Neural crest cell (in vitro differentiated cells): Measurements from ENCODE around the gene APPBP2. TPM values are rescaled to one million over a fixed set of nuclear protein-coding genes. Genes with fewer than 3 reads are reported as not detected.

ENCODE experiments used
- DNase-seq: peaks from one replicate; pipeline ENCODE4 v3.0.0; 2021; ENCODE audit warnings: low read depth, mixed read lengths, low spot score
- H3K27ac Mint-ChIP-seq: one replicate; pipeline ENCODE4 v1.8.0; 2021; ENCODE audit warnings: mild to moderate bottlenecking, mixed read lengths; ENCODE audit not compliant: unreplicated experiment
- H3K27me3 Mint-ChIP-seq: 2 replicates; pipeline ENCODE4 v1.8.0; 2021; ENCODE audit warnings: low read depth, mild to moderate bottlenecking, mixed read lengths
- H3K36me3 Mint-ChIP-seq: 2 replicates; pipeline ENCODE4 v1.8.0; 2021; ENCODE audit warnings: low read depth, mild to moderate bottlenecking, mixed read lengths
- H3K4me1 Mint-ChIP-seq: 2 replicates; pipeline ENCODE4 v1.8.0; 2021; ENCODE audit warnings: mixed read lengths
- H3K4me3 Mint-ChIP-seq: one replicate; pipeline ENCODE4 v1.8.0; 2021; ENCODE audit warnings: mild to moderate bottlenecking, mixed read lengths
- H3K9me3 Mint-ChIP-seq: 2 replicates; pipeline ENCODE4 v1.8.0; 2021; ENCODE audit warnings: mixed read lengths
- CTCF ChIP-seq: fragments of 200-600 bp; sonication (generic); conservative IDR thresholded peaks from 2 replicates; pipeline ENCODE4 v1.5.0; 2021; ENCODE audit warnings: antibody characterized with exemption, mild to moderate bottlenecking
- total RNA-seq: library from RNA; stranded (reverse); gene quantifications from 2 replicates; pipeline ENCODE4 v1.2.1, GENCODE V29; 2021

The APPBP2 gene
- total RNA-seq, 1 donor from 2014 or later, result 59.2 TPM

- no peaks in the 10 kb centered on the region for H3K4me1 Mint-ChIP-seq
- H3K4me3 Mint-ChIP-seq, result no peak overlapping the region
- peaks cover 6% of the 10 kb centered on the region for H3K9me3 Mint-ChIP-seq
- no peaks in the 10 kb centered on the region for H3K27me3 Mint-ChIP-seq
- peaks cover 12% of the 10 kb centered on the region for H3K36me3 Mint-ChIP-seq
- no peak overlapping the region for H3K27ac Mint-ChIP-seq
- DNase-seq, result no peak
- no peak for TF ChIP-seq CTCF
Measured at GRCh38 chr17:60562421-60562820, 36.4 kb upstream of the APPBP2 start.

GRCh38 chr17:60560860-60561257 is 34.8 kb upstream of the APPBP2 start:
- TF ChIP-seq CTCF, result no peak
- H3K4me3 Mint-ChIP-seq, result no peak overlapping the region
- H3K27ac Mint-ChIP-seq, result no peak overlapping the region
- no peak for DNase-seq
- H3K4me1 Mint-ChIP-seq, result no peaks in the 10 kb centered on the region
- H3K9me3 Mint-ChIP-seq, result peaks cover 8% of the 10 kb centered on the region
- peaks cover 18% of the 10 kb centered on the region for H3K36me3 Mint-ChIP-seq
- H3K27me3 Mint-ChIP-seq, result no peaks in the 10 kb centered on the region

GRCh38 chr17:60559995-60560859 is 34.2 kb upstream of the APPBP2 start:
- Mint-ChIP-seq H3K4me3 (no peak overlapping the region), H3K36me3 (peaks cover 19% of the 10 kb centered on the region), H3K27ac (no peak overlapping the region), H3K27me3 (no peaks in the 10 kb centered on the region), H3K9me3 (peaks cover 8% of the 10 kb centered on the region), H3K4me1 (no peaks in the 10 kb centered on the region)
- DNase-seq, result no peak
- no peak for TF ChIP-seq CTCF

GRCh38 chr17:60559659-60559994 is 33.6 kb upstream of the APPBP2 start:
- H3K4me1 Mint-ChIP-seq, result no peaks in the 10 kb centered on the region
- peaks cover 19% of the 10 kb centered on the region for H3K36me3 Mint-ChIP-seq
- no peak overlapping the region for H3K4me3 Mint-ChIP-seq

GRCh38 chr17:60557805-60558204 is 31.8 kb upstream of the APPBP2 start:
- Mint-ChIP-seq H3K4me3 (no peak overlapping the region), H3K9me3 (peaks cover 12% of the 10 kb centered on the region), H3K36me3 (peaks cover 23% of the 10 kb centered on the region), H3K27ac (no peak overlapping the region), H3K4me1 (no peaks in the 10 kb centered on the region), H3K27me3 (no peaks in the 10 kb centered on the region)
- no peak for TF ChIP-seq CTCF
- no peak for DNase-seq

More at GRCh38 chr17:60559659-60559994, 33.6 kb upstream of the APPBP2 start:
- peaks cover 8% of the 10 kb centered on the region for H3K9me3 Mint-ChIP-seq
- no peak for DNase-seq
- H3K27me3 Mint-ChIP-seq, result no peaks in the 10 kb centered on the region
- H3K27ac Mint-ChIP-seq, result no peak overlapping the region
- TF ChIP-seq CTCF, result no peak
